CD4-positive, alpha-beta memory T cell (primary cell): ENCODE results near the gene TNFRSF14. TPM values are rescaled to one million over a fixed set of nuclear protein-coding genes. Genes with fewer than 3 reads are reported as not detected.
A peak's percentile ranks its signal among the peaks of the same experiment; 100 is the strongest.

Source experiments
- CTCF ChIA-PET: fragments of 350-600 bp; sonication (Branson Sonifier 250); formaldehyde crosslinking; loops from one replicate; lab custom pipeline; 2021; ENCODE audit warnings: inconsistent platforms; ENCODE audit not compliant: partially characterized antibody; lab: Charles Lee
- POLR2A ChIA-PET: fragments of 350-600 bp; sonication (Branson Sonifier 250); formaldehyde crosslinking; loops from one replicate; lab custom pipeline; 2021; ENCODE audit not compliant: partially characterized antibody; lab: Charles Lee
- DNase-seq, 5 donors: peaks; one replicate each; pipeline versions ENCODE4 v3.0.0 to v3.0.0-alpha.2; 2020 to 2022; ENCODE audit warnings: mixed read lengths in 1 of 5
- H3K27ac ChIP-seq: one replicate; pipeline ENCODE4 v1.7.0; 2013; ENCODE audit warnings: low read depth, low read length
- H3K27me3 ChIP-seq: 2 replicates; pipeline ENCODE4 v1.7.0; 2013; ENCODE audit warnings: mild to moderate bottlenecking, low read length, moderate library complexity; ENCODE audit not compliant: insufficient read depth
- H3K36me3 ChIP-seq: 2 replicates; pipeline ENCODE4 v1.7.0; 2013; ENCODE audit warnings: mild to moderate bottlenecking, low read length, moderate library complexity; ENCODE audit not compliant: insufficient read depth
- H3K4me1 ChIP-seq: 2 replicates; pipeline ENCODE4 v1.7.0; 2013; ENCODE audit warnings: mild to moderate bottlenecking, low read length, moderate library complexity; ENCODE audit not compliant: insufficient read depth
- H3K4me3 ChIP-seq, 2 donors: one replicate each; pipeline ENCODE4 v1.7.0; 2013; ENCODE audit warnings: low read length in 2 of 2, mild to moderate bottlenecking in 1 of 2
- H3K9me3 ChIP-seq, 2 donors: one replicate each; pipeline ENCODE4 v1.7.0; 2013; ENCODE audit warnings: low read length in 2 of 2, control low read depth in 1 of 2; ENCODE audit not compliant: control insufficient read depth in 1 of 2
- H3K27ac Mint-ChIP-seq, 7 donors: one replicate each; pipeline ENCODE4 v1.8.0; 2020 to 2021; ENCODE audit warnings: mixed read lengths in 7 of 7, mild to moderate bottlenecking in 6 of 7, inconsistent platforms in 3 of 7, moderate library complexity in 3 of 7
- H3K27me3 Mint-ChIP-seq, 2 donors: one replicate each; pipeline ENCODE4 v1.8.0; 2020 to 2021; ENCODE audit warnings: mixed read lengths in 2 of 2
- H3K36me3 Mint-ChIP-seq, 2 donors: one replicate each; pipeline ENCODE4 v1.8.0; 2020 to 2021; ENCODE audit warnings: mixed read lengths in 2 of 2, inconsistent platforms in 1 of 2, mild to moderate bottlenecking in 1 of 2
- H3K4me1 Mint-ChIP-seq, 4 donors: one replicate each; pipeline ENCODE4 v1.8.0; 2020 to 2021; ENCODE audit warnings: mixed read lengths in 4 of 4, mild to moderate bottlenecking in 1 of 4
- H3K4me3 Mint-ChIP-seq, 8 donors: one replicate each; pipeline ENCODE4 v1.8.0; 2020 to 2021; ENCODE audit warnings: mixed read lengths in 8 of 8, mild to moderate bottlenecking in 7 of 8, moderate library complexity in 6 of 8, inconsistent platforms in 3 of 8
- H3K9me3 Mint-ChIP-seq, 8 donors: one replicate each; pipeline ENCODE4 v1.8.0; 2020 to 2021; ENCODE audit warnings: mixed read lengths in 8 of 8, mild to moderate bottlenecking in 5 of 8, inconsistent platforms in 3 of 8, moderate library complexity in 1 of 8
- intact Hi-C: fragments of 100-400 bp; cut with micrococcal nuclease; formaldehyde crosslinking; loops from one replicate; pipeline ENCODE4 v1.15.1; 2023
- polyA plus RNA-seq, 2 donors: library from polyadenylated mRNA; unstranded; fragments of 300-500 nt; fragmentation: Illumina TruSeq; gene quantifications; one replicate each; pipeline ENCODE4 v1.2.3, GENCODE V29; 2021
- total RNA-seq, 2 experiments: library from RNA; stranded (reverse); gene quantifications; one replicate each; pipeline ENCODE4 v1.2.3, GENCODE V29; 2021

The TNFRSF14 gene
- total and polyA plus RNA-seq, 4 experiments from 2014 or later = 59.6 to 173 (median 118) TPM

DNA sequence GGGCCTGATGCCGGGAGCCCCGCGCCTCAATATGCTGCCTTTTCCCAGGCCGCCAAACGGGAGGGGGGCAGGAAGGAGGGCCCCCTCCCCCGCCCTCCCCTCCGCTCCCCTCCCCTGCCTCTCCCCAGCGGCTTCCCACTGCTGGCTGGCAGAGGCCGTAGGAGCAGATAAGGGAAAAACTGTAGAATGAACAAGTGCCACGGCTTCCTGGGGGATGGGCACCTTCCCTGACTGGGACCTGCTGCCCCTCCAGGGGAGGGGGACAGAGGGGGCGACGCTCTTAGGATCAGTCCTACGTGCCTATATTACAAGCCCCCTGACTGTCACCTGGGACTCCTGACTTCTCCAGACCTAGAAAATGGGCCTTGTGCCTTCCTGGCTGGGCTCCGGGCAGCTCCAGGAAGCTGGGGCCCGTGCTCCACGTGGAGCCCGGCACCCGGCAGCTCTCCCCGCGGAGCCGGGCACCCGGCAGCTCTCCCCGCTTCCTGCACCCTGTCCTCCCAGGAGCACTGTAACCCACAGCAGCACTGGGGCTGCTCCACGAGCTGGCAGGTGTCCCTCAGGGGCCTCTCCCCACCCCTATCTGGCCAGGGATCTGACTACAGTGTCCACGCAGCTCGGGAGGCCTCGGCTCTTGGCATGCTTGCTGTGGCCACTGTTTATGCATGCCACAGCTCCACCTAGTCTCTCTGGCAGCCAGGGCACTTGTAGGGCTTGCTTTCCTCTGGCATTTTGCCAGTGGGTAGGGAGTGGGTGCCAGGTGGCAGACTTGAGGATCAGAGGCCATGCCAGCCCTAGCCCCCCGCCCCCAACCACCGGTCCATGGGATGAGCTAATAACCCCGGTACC, 25.4 kb upstream of the TNFRSF14 start:
- peaks cover 13 to 20% of the 10 kb centered on the region in 2 donors for H3K27me3 Mint-ChIP-seq
- DNase-seq = no peak
- ChIA-PET CTCF (interaction anchor here (1.4 kb wide), 1 partner anchor 16 kb away, joined by 5 read pairs; no protein-coding TSS in a partner anchor), POLR2A (interaction anchor here (0.8 to 13.2 kb wide), 2 partner anchors 14 to 54 kb away, joined by 4 to 367 read pairs; no protein-coding TSS in a partner anchor)
- H3K4me3 Mint-ChIP-seq = peak overlapping the region in 7 of 8 donors; percentile 28 to 73 (median 49)
- H3K4me1 Mint-ChIP-seq = peaks cover 3 to 29% (median 15%) of the 10 kb centered on the region in 4 donors
- H3K36me3 Mint-ChIP-seq = peaks cover 0 to 2% of the 10 kb centered on the region in 2 donors
- no peak overlapping the region for H3K4me3 ChIP-seq
- H3K9me3 ChIP-seq = no peaks in the 10 kb centered on the region
- peaks cover 17% of the 10 kb centered on the region for H3K27me3 ChIP-seq
- intact Hi-C loops = no loop called here
- no peaks in the 10 kb centered on the region for H3K36me3 ChIP-seq
- H3K4me1 ChIP-seq = peaks cover 28% of the 10 kb centered on the region
- no peaks in the 10 kb centered on the region for H3K9me3 Mint-ChIP-seq
- no peak overlapping the region for H3K27ac ChIP-seq
- H3K27ac Mint-ChIP-seq = peak overlapping the region in 1 of 7 donors; percentile 76

DNA sequence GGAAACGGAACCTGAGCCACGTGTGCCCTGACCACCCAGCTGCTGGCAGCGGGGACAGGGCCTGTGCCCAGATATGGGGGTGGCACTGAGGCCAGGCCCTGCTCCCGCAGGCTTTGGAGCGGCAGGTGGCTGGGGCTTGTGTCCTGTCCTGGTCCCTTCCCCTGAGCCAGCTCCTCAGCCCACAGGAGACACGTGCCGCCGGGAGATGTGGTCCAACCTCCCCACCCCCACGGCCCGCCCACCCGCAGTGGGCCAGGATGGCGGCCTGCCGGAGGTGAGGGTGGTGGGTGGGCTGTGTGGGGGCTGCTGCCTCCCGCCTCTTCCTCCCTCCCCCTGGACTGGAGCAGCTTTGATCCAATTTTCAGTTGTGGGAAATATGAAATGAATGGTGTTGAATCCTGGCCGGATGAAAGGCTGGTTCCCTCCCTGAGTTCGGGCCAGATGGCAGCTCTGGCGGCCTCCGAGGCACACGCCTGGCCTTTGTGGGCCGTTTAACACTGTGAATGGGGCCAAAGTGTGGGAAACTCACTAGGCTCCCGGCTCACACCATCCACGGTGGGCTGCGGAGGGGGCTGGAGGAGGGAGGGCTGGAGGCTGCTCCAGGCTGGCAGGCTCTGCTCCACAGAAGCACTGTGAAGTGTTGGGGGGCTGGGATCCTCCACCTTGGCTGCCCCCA, 23.5 kb upstream of the TNFRSF14 start:
- ChIA-PET POLR2A (interaction anchor here (0.9 to 13.2 kb wide), 2 partner anchors 9 to 12 kb away, joined by 3 to 367 read pairs; no protein-coding TSS in a partner anchor), CTCF (interaction anchor here (1.8 kb wide), 1 partner anchor 15 kb away, joined by 6 read pairs; no protein-coding TSS in a partner anchor)
- H3K27me3 Mint-ChIP-seq = peaks cover 13 to 21% of the 10 kb centered on the region in 2 donors
- H3K27ac ChIP-seq = no peak overlapping the region
- H3K4me3 Mint-ChIP-seq = no peak overlapping the region
- H3K36me3 Mint-ChIP-seq = no peaks in the 10 kb centered on the region
- H3K9me3 Mint-ChIP-seq = no peaks in the 10 kb centered on the region
- DNase-seq = no peak
- no peak overlapping the region for H3K4me3 ChIP-seq
- H3K4me1 Mint-ChIP-seq = peaks cover 1 to 15% (median 9%) of the 10 kb centered on the region in 4 donors
- no peaks in the 10 kb centered on the region for H3K9me3 ChIP-seq
- peaks cover 18% of the 10 kb centered on the region for H3K4me1 ChIP-seq
- no peak overlapping the region for H3K27ac Mint-ChIP-seq
- intact Hi-C loops = no loop called here
- H3K36me3 ChIP-seq = no peaks in the 10 kb centered on the region
- peaks cover 17% of the 10 kb centered on the region for H3K27me3 ChIP-seq

DNA sequence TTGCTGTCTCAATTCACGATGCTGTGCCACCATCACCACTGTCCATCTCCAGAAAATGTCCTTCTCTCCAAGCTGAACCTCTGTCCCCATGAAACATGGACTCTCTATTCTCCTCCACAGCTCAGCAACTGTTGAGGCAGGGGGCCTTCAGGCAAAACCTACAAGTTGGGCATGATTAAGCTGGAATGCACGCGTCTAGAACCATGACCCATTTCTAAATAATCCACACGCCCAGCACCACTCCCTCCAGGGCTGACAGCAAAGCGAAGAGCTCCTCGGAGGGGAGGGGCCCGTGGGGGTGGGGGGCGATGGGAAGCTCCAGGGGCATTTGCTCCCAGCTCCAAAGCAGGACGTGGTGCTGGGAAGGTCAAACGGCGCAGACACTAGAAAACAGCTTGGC, 22.8 kb upstream of the TNFRSF14 start:
- Mint-ChIP-seq H3K4me1 (peaks cover 1 to 15% (median 9%) of the 10 kb centered on the region in 4 donors), H3K36me3 (no peaks in the 10 kb centered on the region), H3K27me3 (peaks cover 13 to 21% of the 10 kb centered on the region in 2 donors), H3K9me3 (no peaks in the 10 kb centered on the region), H3K4me3 (no peak overlapping the region), H3K27ac (no peak overlapping the region)
- no peaks in the 10 kb centered on the region for H3K9me3 ChIP-seq
- H3K4me1 ChIP-seq = peaks cover 18% of the 10 kb centered on the region
- ChIA-PET CTCF (interaction anchor here (1.8 kb wide), 1 partner anchor 14 kb away, joined by 6 read pairs; no protein-coding TSS in a partner anchor), POLR2A (interaction anchor here (13.2 kb wide), 1 partner anchor 12 kb away, joined by 367 read pairs; no protein-coding TSS in a partner anchor)
- H3K36me3 ChIP-seq = no peaks in the 10 kb centered on the region
- no peak overlapping the region for H3K4me3 ChIP-seq
- intact Hi-C loops = no loop called here
- no peak for DNase-seq
- H3K27me3 ChIP-seq = peaks cover 17% of the 10 kb centered on the region
- no peak overlapping the region for H3K27ac ChIP-seq

DNA sequence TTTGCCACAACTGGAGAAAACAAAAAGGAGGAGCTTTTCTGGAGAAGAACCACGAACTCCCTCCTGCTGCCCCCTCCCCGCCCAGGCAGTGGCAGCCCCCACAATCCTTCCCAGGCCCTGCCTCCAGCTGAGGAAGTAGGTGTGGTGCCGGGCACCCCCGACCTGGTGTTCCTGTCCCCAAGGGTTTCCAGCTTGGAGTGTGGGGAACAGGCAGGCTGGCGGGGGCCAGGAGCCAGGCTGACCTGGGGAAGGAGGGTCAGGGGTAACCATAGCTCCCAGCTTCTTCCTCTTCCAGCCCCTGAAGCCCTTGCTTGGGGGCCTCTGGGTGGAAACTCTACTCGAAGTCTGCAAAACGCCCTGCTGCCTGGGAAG, 21.9 kb upstream of the TNFRSF14 start:
- Histone ChIP-seq H3K9me3 (no peaks in the 10 kb centered on the region), H3K4me1 (peaks cover 11% of the 10 kb centered on the region), H3K36me3 (no peaks in the 10 kb centered on the region), H3K27ac (no peak overlapping the region), H3K27me3 (peaks cover 14% of the 10 kb centered on the region), H3K4me3 (no peak overlapping the region)
- POLR2A ChIA-PET = interaction anchor here (13.2 kb wide), 1 partner anchor 11 kb away, joined by 367 read pairs; no protein-coding TSS in a partner anchor
- intact Hi-C loops = no loop called here
- H3K4me1 Mint-ChIP-seq = peaks cover 1 to 6% (median 4%) of the 10 kb centered on the region in 4 donors
- no peak overlapping the region for H3K27ac Mint-ChIP-seq
- DNase-seq = no peak
- no peaks in the 10 kb centered on the region for H3K36me3 Mint-ChIP-seq
- CTCF ChIA-PET = no interaction called here
- H3K27me3 Mint-ChIP-seq = peaks cover 7 to 15% of the 10 kb centered on the region in 2 donors
- H3K9me3 Mint-ChIP-seq = no peaks in the 10 kb centered on the region
- H3K4me3 Mint-ChIP-seq = no peak overlapping the region

DNA sequence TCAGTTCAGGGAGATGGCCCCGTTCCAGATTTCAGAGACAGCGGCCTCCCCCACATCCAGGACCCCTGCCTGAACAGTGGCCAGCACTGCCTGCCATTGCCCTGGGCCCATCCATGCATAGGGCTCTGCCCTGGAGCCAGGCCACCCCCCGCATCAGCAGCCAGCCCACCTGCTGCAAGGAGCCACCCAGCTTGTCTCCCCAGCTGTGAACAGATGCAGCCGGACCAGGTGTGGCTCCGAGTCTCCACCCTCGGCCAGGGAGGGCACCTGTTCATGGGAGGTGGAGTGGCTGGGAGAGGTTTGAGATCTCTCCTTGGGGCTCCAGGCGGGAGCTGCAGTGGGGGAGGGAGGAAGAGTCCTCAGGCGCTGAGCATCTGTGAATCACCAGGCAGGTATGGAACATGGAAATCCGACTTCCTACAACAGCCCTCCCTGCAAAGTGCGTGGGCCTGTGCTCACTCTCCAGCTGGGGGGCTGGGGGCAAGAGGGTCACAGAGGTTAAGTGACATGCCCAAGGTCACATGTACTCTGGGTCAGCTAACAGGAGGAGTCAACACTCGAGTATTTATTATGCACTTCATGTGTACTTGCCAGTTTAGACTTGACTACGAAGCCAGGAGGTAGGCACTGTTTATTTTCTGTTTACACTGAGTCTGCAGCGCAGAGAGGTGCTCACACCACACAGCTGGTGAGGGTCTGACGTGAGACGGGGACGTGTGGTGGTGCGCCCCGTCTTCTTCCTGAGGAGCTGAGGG, 21.3 kb upstream of the TNFRSF14 start:
- peaks cover 1 to 6% (median 4%) of the 10 kb centered on the region in 4 donors for H3K4me1 Mint-ChIP-seq
- Histone ChIP-seq H3K27ac (no peak overlapping the region), H3K4me3 (no peak overlapping the region), H3K4me1 (peaks cover 11% of the 10 kb centered on the region), H3K36me3 (no peaks in the 10 kb centered on the region), H3K9me3 (no peaks in the 10 kb centered on the region), H3K27me3 (peaks cover 14% of the 10 kb centered on the region)
- no peak overlapping the region for H3K27ac Mint-ChIP-seq
- intact Hi-C loops = no loop called here
- POLR2A ChIA-PET = interaction anchor here (1.7 to 13.2 kb wide), 2 partner anchors 9 to 10 kb away, joined by 5 to 367 read pairs; partner anchors contain the start of gene PANK4
- CTCF ChIA-PET = no interaction called here
- no peaks in the 10 kb centered on the region for H3K36me3 Mint-ChIP-seq
- H3K4me3 Mint-ChIP-seq = no peak overlapping the region
- no peak for DNase-seq
- H3K27me3 Mint-ChIP-seq = peaks cover 7 to 15% of the 10 kb centered on the region in 2 donors
- H3K9me3 Mint-ChIP-seq = no peaks in the 10 kb centered on the region

DNA sequence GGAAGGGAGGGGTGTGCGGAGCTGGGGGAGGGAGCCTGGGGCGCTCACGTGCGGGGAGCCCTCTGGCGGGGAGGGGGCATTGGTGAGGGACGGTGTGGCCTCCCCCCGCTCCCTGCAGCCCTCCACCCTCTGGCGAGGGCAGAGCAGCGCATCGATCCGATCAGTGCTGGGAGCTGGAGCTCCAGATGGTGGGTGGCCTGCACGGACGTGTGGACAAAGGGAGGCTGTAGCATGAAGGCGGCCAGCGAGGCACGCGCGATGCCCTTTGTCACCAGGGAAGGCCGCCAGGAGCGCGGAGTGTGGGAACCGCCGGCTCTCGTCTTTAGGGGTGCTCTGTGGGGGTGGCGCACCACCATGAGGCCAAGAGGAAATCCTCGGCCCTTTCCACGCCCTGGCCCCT, 20.7 kb upstream of the TNFRSF14 start:
- no peak overlapping the region for H3K27ac Mint-ChIP-seq
- H3K4me3 ChIP-seq = no peak overlapping the region
- no peaks in the 10 kb centered on the region for H3K36me3 Mint-ChIP-seq
- H3K27ac ChIP-seq = no peak overlapping the region
- no peak overlapping the region for H3K4me3 Mint-ChIP-seq
- ChIA-PET POLR2A (interaction anchor here (1.7 to 13.2 kb wide), 2 partner anchors 9 kb away, joined by 5 to 367 read pairs; partner anchors contain the start of gene PANK4), CTCF (no interaction called here)
- no peaks in the 10 kb centered on the region for H3K36me3 ChIP-seq
- peaks cover 7% of the 10 kb centered on the region for H3K4me1 ChIP-seq
- no peak for DNase-seq
- H3K9me3 ChIP-seq = no peaks in the 10 kb centered on the region
- intact Hi-C loops = no loop called here
- peaks cover 7 to 15% of the 10 kb centered on the region in 2 donors for H3K27me3 Mint-ChIP-seq
- peaks cover 14% of the 10 kb centered on the region for H3K27me3 ChIP-seq
- no peaks in the 10 kb centered on the region for H3K9me3 Mint-ChIP-seq
- peaks cover 1 to 6% (median 4%) of the 10 kb centered on the region in 4 donors for H3K4me1 Mint-ChIP-seq
